ENCODE data around the gene CCNYL1.
A peak's percentile ranks its signal among the peaks of the same experiment; 100 is the strongest.
"Not testable (repeated sequence)": the region's sequence is repeated elsewhere in the genome, so short reads cannot be mapped to it uniquely, and the experiment has no call there.

Gene CCNYL1

DNA sequence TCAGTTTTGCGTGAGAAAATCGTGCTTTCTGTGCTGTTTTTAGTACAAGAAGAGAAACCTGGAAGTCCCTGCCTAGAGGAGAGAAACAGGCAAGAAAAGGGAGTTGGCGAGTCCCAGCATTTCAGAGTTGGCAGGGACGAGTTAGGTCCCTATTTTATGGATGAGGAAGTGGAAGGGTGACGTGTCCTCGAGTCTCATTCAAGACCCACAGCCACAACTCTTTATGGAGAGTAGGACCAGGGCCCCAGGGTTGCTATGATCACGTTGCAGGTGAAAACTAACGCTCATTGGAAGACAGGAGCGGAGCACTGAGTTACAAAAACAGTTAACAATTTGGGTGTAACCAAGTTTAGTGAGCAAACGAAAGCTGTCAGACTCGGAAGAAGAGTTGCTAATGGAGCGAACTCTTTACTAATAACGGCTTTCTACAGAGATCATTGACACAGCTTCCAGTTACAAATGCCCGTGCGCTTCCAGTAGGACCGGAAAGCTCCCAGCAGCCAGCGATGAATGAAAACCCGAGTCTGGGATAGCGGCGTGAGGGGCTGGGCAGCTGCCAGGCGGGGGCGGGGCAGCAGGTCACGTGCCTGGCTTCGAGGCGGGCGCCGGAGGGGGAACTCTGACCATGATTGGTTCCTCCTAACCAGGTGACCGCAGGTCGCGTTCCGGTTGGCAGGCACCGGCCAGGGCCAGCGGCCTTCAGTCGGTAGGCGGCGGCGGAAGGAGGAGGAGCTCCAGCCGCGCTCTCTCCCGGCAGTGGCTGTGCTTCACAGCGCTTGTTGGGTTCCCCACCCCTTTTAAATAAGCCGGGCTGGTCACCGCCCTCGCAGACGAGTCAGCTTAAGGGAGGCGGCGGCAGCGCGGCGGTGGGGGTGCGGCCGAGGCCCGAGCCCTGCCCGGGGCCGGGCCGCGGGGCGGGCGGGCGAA is at the start of gene CCNYL1:
CCNYL1 (plus strand) TSS at position 827 of the 927 bp plus-strand sequence. CDS start 257 bp downstream, outside the sequence.
- DNase-seq (ENCODE audit: low spot score): peak; percentile 99

- no peak for DNase-seq (ENCODE audit: low spot score)
Observed at GRCh38 chr2:207662203-207662602, 49.2 kb upstream of the CCNYL1 start.

DNA sequence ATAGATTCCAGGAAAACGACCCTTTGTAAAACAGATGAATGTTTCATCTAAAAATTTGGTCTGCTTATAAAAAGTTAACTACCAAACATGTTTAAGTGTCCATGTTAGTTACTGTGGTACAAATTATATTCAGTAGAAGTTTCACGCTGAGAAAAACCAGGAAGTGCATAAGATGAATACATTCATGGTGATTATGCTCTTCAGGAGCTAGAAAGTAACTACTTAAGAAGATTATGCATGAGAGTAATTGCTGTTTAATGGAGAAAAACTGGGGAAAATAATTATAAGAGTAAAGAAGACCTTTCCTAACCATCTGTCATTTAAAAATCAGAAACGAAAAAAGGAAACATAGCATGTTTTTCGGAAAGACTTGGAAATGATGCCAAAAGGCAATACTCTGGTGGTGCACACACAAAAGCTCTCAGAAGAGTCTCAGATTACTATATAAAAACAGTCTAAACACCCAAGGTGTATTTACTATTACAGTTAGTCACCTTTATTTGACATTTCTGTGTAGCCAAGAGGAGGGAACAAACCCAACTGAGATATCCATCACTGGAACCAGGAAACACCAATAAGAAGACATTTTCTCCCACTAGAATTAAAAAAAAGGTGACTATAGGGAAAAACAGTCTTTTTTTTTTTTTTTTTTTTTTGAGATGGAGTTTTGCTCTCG is 47.4 kb upstream of the CCNYL1 start:
- no peak for DNase-seq (ENCODE audit: low spot score)

DNA sequence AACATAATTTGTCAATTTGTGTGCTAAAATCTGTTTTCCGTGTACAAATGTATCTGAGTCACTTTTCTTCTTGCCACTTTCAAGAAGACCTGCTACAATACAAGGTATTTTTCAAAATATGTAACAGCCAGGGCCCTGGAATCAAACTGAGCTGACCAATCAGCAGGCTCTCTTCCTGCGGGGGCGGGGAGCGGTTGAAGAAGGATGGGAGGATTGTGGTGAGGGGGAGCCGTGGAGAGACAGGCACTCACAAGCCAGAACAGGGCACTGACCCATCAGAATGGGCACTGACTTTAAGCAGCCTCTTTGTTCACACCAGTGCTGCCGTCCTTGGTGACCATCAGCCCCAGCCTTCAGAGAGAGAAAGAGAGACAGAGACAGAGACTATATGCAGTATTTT is 40.6 kb upstream of the CCNYL1 start:
- no peak for DNase-seq (ENCODE audit: low spot score)

- DNase-seq (ENCODE audit: low spot score): no peak
Observed at GRCh38 chr2:207673431-207673830, 38.0 kb upstream of the CCNYL1 start.

DNA sequence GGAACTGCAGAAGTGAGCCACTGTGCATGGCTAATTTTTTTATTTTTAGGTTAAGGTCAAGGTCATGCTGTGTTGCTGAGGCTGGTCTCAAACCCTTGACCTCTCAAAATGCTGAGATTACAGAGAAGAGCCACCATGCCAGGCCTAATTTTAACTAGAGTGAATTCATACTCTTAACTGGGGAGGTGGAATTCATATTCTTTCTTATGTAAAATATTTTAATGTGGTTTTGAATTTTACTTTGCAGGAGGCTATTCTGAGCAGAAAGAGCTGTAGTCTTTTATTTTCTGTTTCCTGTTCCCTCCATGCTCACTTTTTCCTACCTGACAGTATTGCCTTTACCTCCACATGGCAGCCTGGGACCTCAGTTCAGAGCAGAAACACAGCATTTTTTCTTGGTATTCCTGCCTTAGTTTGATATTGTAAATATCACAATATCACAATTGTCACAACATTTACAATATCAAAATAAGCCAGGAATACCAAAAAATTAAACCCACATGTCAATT is 37.1 kb upstream of the CCNYL1 start:
- no peak for DNase-seq (ENCODE audit: low spot score)

- no peak for DNase-seq (ENCODE audit: low spot score)
Observed at GRCh38 chr2:207674826-207675225, 36.6 kb upstream of the CCNYL1 start.

GRCh38 chr2:207676827-207677354 is 34.5 kb upstream of the CCNYL1 start:
- peak; percentile 86 for DNase-seq (ENCODE audit: low spot score)

DNA sequence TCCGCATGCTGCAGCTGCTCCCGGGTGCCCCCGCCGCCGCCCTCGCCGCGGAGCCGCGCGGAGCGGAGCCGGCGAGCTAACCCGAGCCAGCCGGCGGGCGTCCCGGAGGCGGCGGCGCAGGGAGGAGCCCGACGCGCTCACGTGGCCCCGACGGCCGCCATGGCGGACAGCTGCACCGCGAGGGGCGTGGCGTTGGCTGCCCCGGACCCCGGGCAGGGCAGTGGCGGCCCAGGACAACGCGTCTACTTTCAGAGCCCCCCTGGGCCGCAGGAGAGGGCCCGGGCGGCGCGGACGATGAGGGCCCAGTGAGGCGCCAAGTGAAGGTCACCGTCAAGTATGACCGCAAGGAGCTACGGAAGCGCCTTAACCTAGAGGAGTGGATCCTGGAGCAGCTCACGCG is 30.0 kb upstream of the CCNYL1 start:
- DNase-seq (ENCODE audit: low spot score): no peak

DNA sequence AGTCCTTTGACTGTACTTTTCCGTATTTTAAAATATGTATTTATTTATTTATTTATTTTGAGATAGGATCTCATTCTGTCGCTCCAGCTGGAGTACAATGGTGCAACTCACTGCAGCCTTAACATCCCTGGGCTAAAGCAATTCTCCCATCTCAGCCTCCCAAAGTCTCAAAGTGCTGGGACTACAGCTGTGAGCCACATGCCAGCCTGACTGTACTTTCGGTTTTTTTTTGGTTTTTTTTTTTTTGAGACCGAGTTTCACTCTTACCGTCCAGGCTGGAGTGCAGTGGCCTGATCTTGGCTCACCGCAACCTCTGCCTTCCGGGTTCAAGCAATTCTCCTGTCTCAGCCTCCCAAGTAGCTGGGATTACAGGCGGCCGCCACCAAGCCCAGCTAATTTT is 28.9 kb upstream of the CCNYL1 start:
- DNase-seq (ENCODE audit: low spot score): no peak

DNA sequence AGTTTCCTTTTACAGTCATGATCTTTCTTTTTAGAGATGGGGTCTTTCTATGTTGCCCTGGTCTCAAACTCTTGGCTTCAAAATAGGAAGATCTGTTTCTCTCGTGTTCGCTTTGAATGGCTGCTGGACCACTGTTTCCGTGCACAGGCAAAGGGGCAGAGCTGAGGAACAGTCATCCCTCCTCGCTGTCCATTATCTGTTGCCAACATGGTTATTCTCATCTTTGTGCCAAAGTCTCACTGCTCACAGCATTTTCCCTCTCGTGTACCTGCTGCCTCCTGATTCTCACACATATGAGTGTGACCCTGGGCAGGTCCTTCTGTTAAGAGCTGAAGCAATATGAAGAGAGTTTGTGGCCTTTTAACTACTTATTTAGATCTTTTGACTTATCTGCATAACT is 28.0 kb upstream of the CCNYL1 start:
- no peak for DNase-seq (ENCODE audit: low spot score)

- no peak for DNase-seq (ENCODE audit: low spot score)
Observed at GRCh38 chr2:207683879-207684627, 27.4 kb upstream of the CCNYL1 start.

DNA sequence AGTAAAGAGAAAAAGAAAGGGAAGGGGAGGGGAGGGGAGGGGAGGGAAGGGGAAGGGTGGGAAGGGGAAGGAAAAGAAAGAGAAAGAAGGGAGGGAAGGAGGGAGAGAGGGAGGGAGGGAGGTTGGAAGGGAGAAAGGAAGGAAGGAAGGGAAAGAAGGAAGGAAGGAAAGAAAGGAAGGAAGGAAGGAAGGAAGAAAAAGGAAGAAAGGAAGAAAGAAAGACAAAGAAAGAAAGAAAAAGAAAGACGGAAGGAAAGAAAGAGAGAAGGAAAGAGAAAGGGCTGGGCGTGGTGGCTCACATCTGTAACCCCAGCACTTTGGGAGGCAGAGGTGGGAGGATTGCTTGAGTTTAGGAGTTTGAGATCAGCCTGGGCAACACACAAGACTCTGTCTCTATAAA is 24.6 kb upstream of the CCNYL1 start:
- no peak for DNase-seq (ENCODE audit: low spot score)

- no peak for DNase-seq (ENCODE audit: low spot score)
Observed at GRCh38 chr2:207688597-207688996, 22.8 kb upstream of the CCNYL1 start.

DNA sequence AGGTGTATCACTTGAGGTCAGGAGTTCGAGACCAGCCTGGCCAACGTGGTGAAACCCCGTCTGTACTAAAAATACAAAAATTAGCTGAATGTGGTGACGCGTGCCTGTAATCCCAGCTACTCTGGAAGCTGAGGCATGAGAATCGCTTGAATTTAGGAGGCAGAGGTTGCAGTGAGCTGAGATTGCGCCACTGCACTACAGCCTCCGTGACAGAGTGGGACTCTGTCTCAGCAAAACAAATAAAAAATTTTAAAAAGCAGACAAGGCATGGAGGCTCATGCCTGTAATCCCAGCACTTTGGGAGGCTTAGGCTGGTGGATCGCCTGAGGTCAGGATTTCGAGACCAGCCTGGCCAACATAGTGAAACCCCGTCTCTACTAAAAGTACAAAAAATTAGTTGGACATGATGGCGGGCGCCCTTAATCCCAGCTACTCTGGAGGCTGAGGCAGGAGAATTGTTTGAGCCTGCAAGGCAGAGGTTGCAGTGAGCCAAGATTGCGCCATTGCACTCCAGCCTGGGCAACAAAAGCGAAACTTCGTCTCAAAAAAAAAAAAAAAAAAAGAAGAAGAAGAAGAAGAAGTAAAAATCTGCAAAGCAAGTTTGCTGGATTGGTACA is 20.5 kb upstream of the CCNYL1 start:
- not testable (repeated sequence) for DNase-seq (ENCODE audit: low spot score)

- DNase-seq (ENCODE audit: low spot score): no peak
Observed at GRCh38 chr2:207692206-207693065, 19.0 kb upstream of the CCNYL1 start.

DNA sequence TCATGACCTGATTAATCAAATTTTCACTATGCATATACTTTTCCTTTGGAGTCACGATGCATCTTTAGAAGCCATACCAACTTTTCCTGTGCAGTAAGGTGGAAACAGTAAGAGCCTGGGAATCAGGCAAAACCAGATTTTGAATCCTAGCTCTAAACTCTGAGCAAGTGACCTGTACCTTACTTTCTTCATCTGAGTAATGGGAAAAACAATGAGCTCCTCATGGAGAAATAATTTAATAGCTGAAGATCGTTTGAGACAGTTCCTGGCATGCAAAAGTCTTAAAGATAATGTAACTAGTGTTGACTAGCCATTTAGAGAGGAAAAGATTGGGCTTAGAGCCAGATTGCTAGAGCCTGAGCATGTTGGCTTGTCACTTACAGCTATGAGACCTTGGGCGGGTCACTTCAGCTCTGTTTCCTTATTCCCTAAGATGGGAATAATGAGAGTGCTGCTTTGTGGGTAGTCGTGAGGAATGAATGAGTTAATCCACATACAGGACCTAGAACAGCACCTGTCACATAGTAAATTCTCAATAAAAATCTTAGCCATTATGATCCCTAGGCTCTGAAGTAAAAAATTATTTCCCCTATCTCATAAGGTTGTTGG is 17.7 kb upstream of the CCNYL1 start:
- no peak for DNase-seq (ENCODE audit: low spot score)

GRCh38 chr2:207694811-207695281 is 16.6 kb upstream of the CCNYL1 start:
- DNase-seq (ENCODE audit: low spot score): no peak

- DNase-seq (ENCODE audit: low spot score): no peak
Observed at GRCh38 chr2:207695293-207695692, 16.1 kb upstream of the CCNYL1 start.

DNA sequence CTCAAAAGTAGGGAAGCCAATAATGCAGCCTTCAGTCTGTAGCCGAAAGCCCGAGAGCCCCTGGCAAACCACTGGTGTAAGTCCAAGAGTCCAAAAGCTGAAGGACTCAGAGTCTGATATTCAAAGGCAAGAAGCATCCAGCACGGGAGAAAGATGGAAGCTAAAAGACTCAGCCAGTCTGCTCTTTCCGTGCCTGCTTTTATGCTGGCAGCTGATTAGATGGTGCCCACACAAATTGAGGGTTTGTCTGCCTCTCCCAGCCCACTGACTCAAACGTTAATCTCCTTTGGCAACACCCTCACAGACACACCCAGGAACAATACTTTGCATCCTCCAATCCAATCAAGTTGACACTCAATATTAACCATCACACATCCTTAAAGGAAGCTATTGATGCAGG is 14.5 kb upstream of the CCNYL1 start:
- DNase-seq (ENCODE audit: low spot score): not testable (repeated sequence)

Data from COLO829 (cell line).